Measurements from ENCODE around the gene SEM1.
"Not testable (repeated sequence)": the region's sequence is repeated elsewhere in the genome, so short reads cannot be mapped to it uniquely, and the experiment has no call there.

SEM1 gene

DNA sequence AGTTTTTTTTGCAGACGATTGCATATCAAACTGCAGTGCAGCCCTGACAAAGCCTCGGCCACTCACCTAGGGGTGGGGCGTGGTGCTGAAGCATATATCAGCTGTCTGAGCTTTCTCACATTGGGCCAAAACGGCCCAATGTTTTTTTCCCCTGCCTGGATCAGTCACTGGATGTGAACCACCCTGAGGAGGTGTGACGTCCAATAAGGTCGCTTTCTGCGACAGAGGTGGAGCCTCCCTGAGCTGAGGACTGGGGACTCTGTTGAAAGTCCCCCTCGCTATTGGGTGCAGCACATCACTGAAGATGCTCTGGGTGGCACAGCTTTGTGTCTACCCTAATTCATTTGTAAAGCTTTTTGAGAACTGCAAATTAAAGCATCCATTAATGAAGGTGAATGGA, 60.9 kb downstream of the SEM1 start:
- no peak overlapping the region for H3K4me3 ChIP-seq (replicated peaks; ENCODE audit: low read depth, low read length)
- H3K36me3 ChIP-seq (ENCODE audit: control insufficient read depth, insufficient read depth, low read length), result no peaks in the 10 kb centered on the region
- TF ChIP-seq, protein P1, sequence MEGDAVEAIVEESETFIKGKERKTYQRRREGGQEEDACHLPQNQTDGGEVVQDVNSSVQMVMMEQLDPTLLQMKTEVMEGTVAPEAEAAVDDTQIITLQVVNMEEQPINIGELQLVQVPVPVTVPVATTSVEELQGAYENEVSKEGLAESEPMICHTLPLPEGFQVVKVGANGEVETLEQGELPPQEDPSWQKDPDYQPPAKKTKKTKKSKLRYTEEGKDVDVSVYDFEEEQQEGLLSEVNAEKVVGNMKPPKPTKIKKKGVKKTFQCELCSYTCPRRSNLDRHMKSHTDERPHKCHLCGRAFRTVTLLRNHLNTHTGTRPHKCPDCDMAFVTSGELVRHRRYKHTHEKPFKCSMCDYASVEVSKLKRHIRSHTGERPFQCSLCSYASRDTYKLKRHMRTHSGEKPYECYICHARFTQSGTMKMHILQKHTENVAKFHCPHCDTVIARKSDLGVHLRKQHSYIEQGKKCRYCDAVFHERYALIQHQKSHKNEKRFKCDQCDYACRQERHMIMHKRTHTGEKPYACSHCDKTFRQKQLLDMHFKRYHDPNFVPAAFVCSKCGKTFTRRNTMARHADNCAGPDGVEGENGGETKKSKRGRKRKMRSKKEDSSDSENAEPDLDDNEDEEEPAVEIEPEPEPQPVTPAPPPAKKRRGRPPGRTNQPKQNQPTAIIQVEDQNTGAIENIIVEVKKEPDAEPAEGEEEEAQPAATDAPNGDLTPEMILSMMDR (IDR thresholded peaks at IDR 0.05; ENCODE audit: insufficient read depth, low read length, poor library complexity, severe bottlenecking), result no peak
- DNase-seq (ENCODE audit: extremely low read depth, insufficient read length), result no peak
- no peaks in the 10 kb centered on the region; the same call in 1 of the 2 replicates for H3K27me3 ChIP-seq (replicated peaks; ENCODE audit: control insufficient read depth, insufficient read depth, low read length)

DNA sequence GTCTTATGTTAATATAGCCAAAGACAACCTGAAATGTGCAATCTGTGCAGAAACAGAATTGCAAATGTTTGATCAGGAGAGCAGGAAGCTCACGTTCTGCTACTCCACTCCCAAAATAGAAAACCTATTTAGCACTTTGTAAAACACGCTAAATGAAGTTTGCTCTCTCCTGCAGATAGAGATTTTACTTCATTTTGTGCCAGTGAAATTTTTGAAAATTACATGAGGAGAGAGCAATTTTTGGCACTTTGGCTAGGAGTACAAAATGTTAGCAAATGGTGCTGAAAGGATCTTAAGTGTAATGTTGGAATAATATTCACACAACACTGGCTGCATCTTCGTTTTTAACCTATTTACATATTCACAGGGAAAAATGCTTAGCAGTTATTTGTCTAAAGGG, 61.9 kb downstream of the SEM1 start:
- no peak for DNase-seq (ENCODE audit: extremely low read depth, insufficient read length)
- H3K27me3 ChIP-seq (replicated peaks; ENCODE audit: control insufficient read depth, insufficient read depth, low read length), result no peaks in the 10 kb centered on the region; the same call in 1 of the 2 replicates
- H3K36me3 ChIP-seq (ENCODE audit: control insufficient read depth, insufficient read depth, low read length), result no peaks in the 10 kb centered on the region
- H3K4me3 ChIP-seq (replicated peaks; ENCODE audit: low read depth, low read length), result no peak overlapping the region
- TF ChIP-seq, protein P1 (IDR thresholded peaks at IDR 0.05; ENCODE audit: insufficient read depth, low read length, poor library complexity, severe bottlenecking), result no peak

DNA sequence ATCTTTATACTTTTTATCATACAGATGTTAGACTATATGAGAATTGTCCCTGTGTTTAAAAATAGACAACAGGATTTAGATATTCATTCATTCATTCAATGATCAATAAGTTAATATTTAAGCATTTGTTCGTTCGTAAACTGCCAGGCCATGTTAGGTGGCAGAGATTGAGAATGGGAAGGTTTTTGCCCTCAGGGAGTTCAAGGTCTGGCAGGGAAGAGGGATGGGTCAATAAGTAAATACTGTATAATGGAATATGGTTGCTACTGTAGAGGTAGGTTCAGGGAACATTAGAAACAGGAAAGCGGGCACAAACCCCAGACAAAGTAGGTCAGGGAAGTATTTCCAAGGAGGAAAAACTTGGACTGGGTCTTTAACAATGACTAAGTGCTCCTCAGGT, 64.6 kb downstream of the SEM1 start:
- Histone ChIP-seq H3K27me3 (replicated peaks; ENCODE audit: control insufficient read depth, insufficient read depth, low read length) (no peaks in the 10 kb centered on the region; the same call in 1 of the 2 replicates), H3K36me3 (ENCODE audit: control insufficient read depth, insufficient read depth, low read length) (no peaks in the 10 kb centered on the region), H3K4me3 (replicated peaks; ENCODE audit: low read depth, low read length) (no peak overlapping the region)
- no peak for DNase-seq (ENCODE audit: extremely low read depth, insufficient read length)
- TF ChIP-seq, protein P1 (IDR thresholded peaks at IDR 0.05; ENCODE audit: insufficient read depth, low read length, poor library complexity, severe bottlenecking), result no peak

DNA sequence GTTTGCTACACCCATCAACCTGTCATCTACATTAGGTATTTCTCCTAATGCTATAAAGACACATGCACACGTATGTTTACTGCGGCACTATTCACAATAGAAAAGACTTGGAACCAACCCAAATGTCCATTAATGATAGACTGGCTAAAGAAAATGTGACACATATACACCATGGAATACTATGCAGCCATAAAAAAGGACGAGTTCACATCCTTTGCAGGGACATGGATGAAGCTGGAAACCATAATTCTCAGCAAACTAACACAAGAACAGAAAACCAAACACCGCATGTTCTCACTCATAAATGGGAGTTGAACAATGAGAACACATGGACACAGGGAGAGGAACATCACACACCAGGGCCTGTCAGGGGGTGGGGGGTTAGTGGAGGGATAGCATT, 66.2 kb downstream of the SEM1 start:
- H3K36me3 ChIP-seq (ENCODE audit: control insufficient read depth, insufficient read depth, low read length); DNase-seq (ENCODE audit: extremely low read depth, insufficient read length); H3K27me3 ChIP-seq (replicated peaks; ENCODE audit: control insufficient read depth, insufficient read depth, low read length); H3K4me3 ChIP-seq (replicated peaks; ENCODE audit: low read depth, low read length): not testable (repeated sequence)

DNA sequence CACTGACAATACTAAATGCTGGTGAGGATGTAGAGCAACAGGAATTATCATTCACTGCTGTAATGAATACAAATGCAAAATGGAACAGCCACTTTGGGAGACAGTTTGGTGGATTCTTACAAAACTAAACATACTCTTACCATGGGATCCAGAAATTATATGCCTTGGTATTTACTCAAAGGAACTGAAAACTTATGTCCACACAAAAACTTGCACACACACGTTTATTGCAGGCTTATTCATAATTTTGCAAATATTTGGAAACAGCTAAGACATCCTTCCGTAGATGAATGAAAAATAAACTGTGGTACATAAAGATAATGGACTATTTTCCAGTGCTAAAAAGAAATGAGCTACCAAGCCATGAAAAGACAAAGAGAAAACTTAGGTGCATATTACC, 69.6 kb downstream of the SEM1 start:
- H3K36me3 ChIP-seq (ENCODE audit: control insufficient read depth, insufficient read depth, low read length), result no peaks in the 10 kb centered on the region
- TF ChIP-seq, protein P1 (IDR thresholded peaks at IDR 0.05; ENCODE audit: insufficient read depth, low read length, poor library complexity, severe bottlenecking), result no peak
- DNase-seq (ENCODE audit: extremely low read depth, insufficient read length), result no peak
- no peak overlapping the region for H3K4me3 ChIP-seq (replicated peaks; ENCODE audit: low read depth, low read length)
- no peaks in the 10 kb centered on the region for H3K27me3 ChIP-seq (replicated peaks; ENCODE audit: control insufficient read depth, insufficient read depth, low read length)

Measured in GM06990 (cell line).